ENCODE measurements around the gene GPR37. TPM values are rescaled to one million over a fixed set of nuclear protein-coding genes. Genes with fewer than 3 reads are reported as not detected.

GPR37 gene
- polyA plus RNA-seq, 1 of the 3 experiments (the other 2 are of a cell fraction) = 0.03 TPM

- H2AFZ ChIP-seq (ENCODE audit: low read depth) = no peak overlapping the region
- no peaks in the 10 kb centered on the region for H3K9me2 ChIP-seq
- 8% methylated on average over 1 of the region's 1 CpG for WGBS (ENCODE audit: low lambda C conversion rate)
- no peak overlapping the region for H3K27ac ChIP-seq (ENCODE audit: low read depth in 2 of 2, low read length in 1 of 2)
- H3K36me3 ChIP-seq (replicated peaks in 1 of 2; ENCODE audit: control insufficient read depth in 1 of 2, insufficient read depth in 2 of 2, low read length in 1 of 2) = no peaks in the 10 kb centered on the region
- no peaks in the 10 kb centered on the region for H3K9me3 ChIP-seq
- H3K4me1 ChIP-seq (ENCODE audit: control insufficient read depth in 1 of 2, insufficient read depth in 2 of 2, low read depth in 1 of 2, low read length in 1 of 2) = no peaks in the 10 kb centered on the region; a peak in 1 of 4 replicates
- no peak overlapping the region for H3K9ac ChIP-seq
- no peak for TF ChIP-seq NRF1 (IDR thresholded peaks at IDR 0.05; ENCODE audit: low read depth, low read length)
- no peak for TF ChIP-seq CHD2 (IDR thresholded peaks at IDR 0.05; ENCODE audit: low read length, partially characterized antibody)
- no peaks in the 10 kb centered on the region for H3F3A ChIP-seq (replicated peaks; ENCODE audit: insufficient read depth)
- no peak overlapping the region for H3K4me2 ChIP-seq
- H3K79me2 ChIP-seq (ENCODE audit: insufficient read depth) = no peaks in the 10 kb centered on the region
- ChIA-PET POLR2A (no interaction called here), CTCF (no interaction called here)
- no peaks in the 10 kb centered on the region for H4K20me1 ChIP-seq (ENCODE audit: insufficient read depth)
- H3K4me3 ChIP-seq (ENCODE audit: low read depth in 2 of 2, low read length in 1 of 2) = no peak overlapping the region
- H3K27me3 ChIP-seq (ENCODE audit: insufficient read depth) = no peaks in the 10 kb centered on the region
- no peak for DNase-seq
Observed at GRCh38 chr7:124754576-124755268, 10.9 kb downstream of the GPR37 start.

GRCh38 chr7:124752310-124752709, 13.3 kb downstream of the GPR37 start:
- no peaks in the 10 kb centered on the region for H3K27me3 ChIP-seq (ENCODE audit: insufficient read depth)
- no peak overlapping the region for H3K27ac ChIP-seq (ENCODE audit: low read depth in 2 of 2, low read length in 1 of 2)
- H3K79me2 ChIP-seq (ENCODE audit: insufficient read depth) = no peaks in the 10 kb centered on the region
- WGBS (ENCODE audit: low lambda C conversion rate) = 17% methylated on average over 1 of the region's 1 CpG
- no peaks in the 10 kb centered on the region for H3K9me2 ChIP-seq
- TF ChIP-seq CHD2 (IDR thresholded peaks at IDR 0.05; ENCODE audit: low read length, partially characterized antibody) (no peak), ELF1 (IDR thresholded peaks at IDR 0.05) (no peak), MEF2A (IDR thresholded peaks at IDR 0.05; ENCODE audit: borderline replicate concordance, low read depth) (no peak)
- no peaks in the 10 kb centered on the region; a peak in 1 of 4 replicates for H3K4me1 ChIP-seq (ENCODE audit: control insufficient read depth in 1 of 2, insufficient read depth in 2 of 2, low read depth in 1 of 2, low read length in 1 of 2)
- no peaks in the 10 kb centered on the region for H3F3A ChIP-seq (replicated peaks; ENCODE audit: insufficient read depth)
- no peak overlapping the region for H2AFZ ChIP-seq (ENCODE audit: low read depth)
- no peak overlapping the region for H3K4me3 ChIP-seq (ENCODE audit: low read depth in 2 of 2, low read length in 1 of 2)
- H3K4me2 ChIP-seq = no peak overlapping the region
- ChIA-PET POLR2A (no interaction called here), CTCF (interaction anchor here (2.2 kb wide), 1 partner anchor 13 kb away, joined by 10 read pairs; the partner anchor contains the start of gene GPR37)
- H3K36me3 ChIP-seq (replicated peaks in 1 of 2; ENCODE audit: control insufficient read depth in 1 of 2, insufficient read depth in 2 of 2, low read length in 1 of 2) = no peaks in the 10 kb centered on the region
- H3K9me3 ChIP-seq = no peaks in the 10 kb centered on the region
- DNase-seq = no peak
- H3K9ac ChIP-seq = no peak overlapping the region
- H4K20me1 ChIP-seq (ENCODE audit: insufficient read depth) = no peaks in the 10 kb centered on the region

GRCh38 chr7:124751027-124751426, 14.6 kb downstream of the GPR37 start:
- no peaks in the 10 kb centered on the region for H4K20me1 ChIP-seq (ENCODE audit: insufficient read depth)
- 95% methylated on average over 2 of the region's 2 CpGs for WGBS (ENCODE audit: low lambda C conversion rate)
- no peaks in the 10 kb centered on the region for H3K27me3 ChIP-seq (ENCODE audit: insufficient read depth)
- no peaks in the 10 kb centered on the region for H3K79me2 ChIP-seq (ENCODE audit: insufficient read depth)
- no peaks in the 10 kb centered on the region; a peak in 1 of 4 replicates for H3K4me1 ChIP-seq (ENCODE audit: control insufficient read depth in 1 of 2, insufficient read depth in 2 of 2, low read depth in 1 of 2, low read length in 1 of 2)
- H3K4me3 ChIP-seq (ENCODE audit: low read depth in 2 of 2, low read length in 1 of 2) = no peak overlapping the region
- H3K36me3 ChIP-seq (replicated peaks in 1 of 2; ENCODE audit: control insufficient read depth in 1 of 2, insufficient read depth in 2 of 2, low read length in 1 of 2) = no peaks in the 10 kb centered on the region
- TF ChIP-seq POLR2AphosphoS5 (IDR thresholded peaks at IDR 0.05; ENCODE audit: low read depth, low read length) = no peak
- TF ChIP-seq YY1 (IDR thresholded peaks at IDR 0.05; ENCODE audit: low read depth) = no peak
- TF ChIP-seq RCOR1 (IDR thresholded peaks at IDR 0.05; ENCODE audit: low read length) = no peak
- no peak for TF ChIP-seq GATA2 (CRISPR knock-in tag; IDR thresholded peaks at IDR 0.05)
- no peak for TF ChIP-seq JUND (IDR thresholded peaks at IDR 0.05)
- no peak for TF ChIP-seq SIN3A (IDR thresholded peaks at IDR 0.05; ENCODE audit: borderline replicate concordance, low read depth, low read length)
- TF ChIP-seq EZH2phosphoT487 (IDR thresholded peaks at IDR 0.05; ENCODE audit: borderline replicate concordance, low read depth) = no peak
- TF ChIP-seq TEAD4 (IDR thresholded peaks at IDR 0.05; ENCODE audit: borderline replicate concordance, insufficient read depth) = no peak
- TF ChIP-seq RFX5 (IDR thresholded peaks at IDR 0.05; ENCODE audit: low read length) = no peak
- TF ChIP-seq NFIC (IDR thresholded peaks at IDR 0.05; ENCODE audit: borderline replicate concordance) = no peak
- TF ChIP-seq RXRA (IDR thresholded peaks at IDR 0.05; ENCODE audit: borderline replicate concordance, low read depth) = no peak
- no peak overlapping the region for H2AFZ ChIP-seq (ENCODE audit: low read depth)
- no peak for DNase-seq
- H3K27ac ChIP-seq (ENCODE audit: low read depth in 2 of 2, low read length in 1 of 2) = no peak overlapping the region
- H3K9me2 ChIP-seq = no peaks in the 10 kb centered on the region
- H3F3A ChIP-seq (replicated peaks; ENCODE audit: insufficient read depth) = no peaks in the 10 kb centered on the region
- POLR2A ChIA-PET = no interaction called here
- H3K4me2 ChIP-seq = no peak overlapping the region
- CTCF ChIA-PET = interaction anchor here (0.9 to 2.2 kb wide), 4 partner anchors 10 to 596 kb away, joined by 3 to 10 read pairs (median 4); partner anchors contain the start of gene GPR37
- no peak overlapping the region for H3K9ac ChIP-seq
- no peaks in the 10 kb centered on the region for H3K9me3 ChIP-seq

Data from SK-N-SH (cell line).